Ishikawa (cell line): ENCODE results near the gene SHB.

Experiments
- CEBPB ChIP-seq: IDR thresholded peaks from 2 replicates; pipeline ENCODE4 v1.6.1; 2012
- CREB1 ChIP-seq: IDR thresholded peaks from 2 replicates; pipeline ENCODE4 v1.6.1; 2012; ENCODE audit warnings: low read depth
- EGR1 ChIP-seq: IDR thresholded peaks from 2 replicates; pipeline ENCODE4 v1.6.1; 2012
- EP300 ChIP-seq: IDR thresholded peaks from 2 replicates; pipeline ENCODE4 v1.6.1; 2012; ENCODE audit warnings: borderline replicate concordance
- FOXM1 ChIP-seq: IDR thresholded peaks from 2 replicates; pipeline ENCODE4 v1.6.1; 2012; ENCODE audit warnings: low read depth, borderline replicate concordance
- NFIC ChIP-seq: IDR thresholded peaks from 2 replicates; pipeline ENCODE4 v1.6.1; 2012
- RAD21 ChIP-seq: IDR thresholded peaks from 2 replicates; pipeline ENCODE4 v1.6.1; 2012; ENCODE audit warnings: low read depth
- TAF1 ChIP-seq: IDR thresholded peaks from 2 replicates; pipeline ENCODE4 v1.6.1; 2012; ENCODE audit warnings: low read depth, mild to moderate bottlenecking
- TCF12 ChIP-seq: IDR thresholded peaks from 2 replicates; pipeline ENCODE4 v1.6.1; 2012; ENCODE audit warnings: low read depth
- TEAD4 ChIP-seq: IDR thresholded peaks from 2 replicates; pipeline ENCODE4 v1.6.1; 2012
- YY1 ChIP-seq: IDR thresholded peaks from 2 replicates; pipeline ENCODE4 v1.6.1; 2012; ENCODE audit warnings: low read depth
- ZBTB7A ChIP-seq: IDR thresholded peaks from 2 replicates; pipeline ENCODE4 v1.6.1; 2012; ENCODE audit warnings: low read depth
- TF ChIP-seq, protein P1 (sequence below): IDR thresholded peaks from 2 replicates; pipeline ENCODE4 v1.6.1; 2012; ENCODE audit warnings: low read depth, mild to moderate bottlenecking
- TF ChIP-seq, protein P2 (sequence below): IDR thresholded peaks from 2 replicates; pipeline ENCODE4 v1.6.1; 2012
- TF ChIP-seq, protein P3 (sequence below): IDR thresholded peaks from 2 replicates; pipeline ENCODE4 v1.6.1; 2012

Gene SHB

DNA sequence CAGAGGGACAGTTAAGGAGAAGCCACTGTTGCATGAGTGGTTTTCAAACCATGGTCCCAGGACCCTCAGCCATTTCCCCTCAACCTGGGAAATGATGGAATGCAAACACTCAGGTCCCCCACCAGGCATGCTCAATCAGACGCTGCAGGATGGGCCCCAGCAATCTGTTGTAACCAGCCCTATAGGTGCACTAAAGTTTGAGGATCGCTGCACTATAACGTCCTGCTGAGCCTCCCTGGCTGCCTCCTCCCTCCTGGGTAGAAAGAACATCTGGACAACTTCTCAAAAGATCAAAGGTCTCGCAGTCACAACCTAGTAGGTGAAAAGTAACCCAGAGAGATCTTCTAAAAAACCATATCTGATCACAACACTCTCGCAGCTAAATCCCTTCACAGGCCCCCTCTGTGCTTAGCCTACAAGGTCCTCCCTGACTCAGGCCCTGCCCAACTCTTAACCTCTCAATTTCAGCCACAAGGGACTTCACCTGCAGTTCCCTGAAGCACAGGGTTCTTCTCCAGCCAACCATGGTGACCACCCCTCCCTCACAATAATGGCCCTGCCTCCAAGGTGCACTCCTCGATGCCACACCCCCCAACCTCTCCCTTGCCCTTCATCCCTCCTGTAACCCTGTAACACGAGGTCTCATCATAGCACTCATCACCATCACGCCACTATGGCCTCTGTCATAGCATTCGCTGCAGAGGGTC is 3.5 kb downstream of the SHB start:
- no peak for TF ChIP-seq FOXM1
- TF ChIP-seq, protein P1, sequence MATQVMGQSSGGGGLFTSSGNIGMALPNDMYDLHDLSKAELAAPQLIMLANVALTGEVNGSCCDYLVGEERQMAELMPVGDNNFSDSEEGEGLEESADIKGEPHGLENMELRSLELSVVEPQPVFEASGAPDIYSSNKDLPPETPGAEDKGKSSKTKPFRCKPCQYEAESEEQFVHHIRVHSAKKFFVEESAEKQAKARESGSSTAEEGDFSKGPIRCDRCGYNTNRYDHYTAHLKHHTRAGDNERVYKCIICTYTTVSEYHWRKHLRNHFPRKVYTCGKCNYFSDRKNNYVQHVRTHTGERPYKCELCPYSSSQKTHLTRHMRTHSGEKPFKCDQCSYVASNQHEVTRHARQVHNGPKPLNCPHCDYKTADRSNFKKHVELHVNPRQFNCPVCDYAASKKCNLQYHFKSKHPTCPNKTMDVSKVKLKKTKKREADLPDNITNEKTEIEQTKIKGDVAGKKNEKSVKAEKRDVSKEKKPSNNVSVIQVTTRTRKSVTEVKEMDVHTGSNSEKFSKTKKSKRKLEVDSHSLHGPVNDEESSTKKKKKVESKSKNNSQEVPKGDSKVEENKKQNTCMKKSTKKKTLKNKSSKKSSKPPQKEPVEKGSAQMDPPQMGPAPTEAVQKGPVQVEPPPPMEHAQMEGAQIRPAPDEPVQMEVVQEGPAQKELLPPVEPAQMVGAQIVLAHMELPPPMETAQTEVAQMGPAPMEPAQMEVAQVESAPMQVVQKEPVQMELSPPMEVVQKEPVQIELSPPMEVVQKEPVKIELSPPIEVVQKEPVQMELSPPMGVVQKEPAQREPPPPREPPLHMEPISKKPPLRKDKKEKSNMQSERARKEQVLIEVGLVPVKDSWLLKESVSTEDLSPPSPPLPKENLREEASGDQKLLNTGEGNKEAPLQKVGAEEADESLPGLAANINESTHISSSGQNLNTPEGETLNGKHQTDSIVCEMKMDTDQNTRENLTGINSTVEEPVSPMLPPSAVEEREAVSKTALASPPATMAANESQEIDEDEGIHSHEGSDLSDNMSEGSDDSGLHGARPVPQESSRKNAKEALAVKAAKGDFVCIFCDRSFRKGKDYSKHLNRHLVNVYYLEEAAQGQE: no peak
- TF ChIP-seq EP300: no peak
- TF ChIP-seq, protein P2, sequence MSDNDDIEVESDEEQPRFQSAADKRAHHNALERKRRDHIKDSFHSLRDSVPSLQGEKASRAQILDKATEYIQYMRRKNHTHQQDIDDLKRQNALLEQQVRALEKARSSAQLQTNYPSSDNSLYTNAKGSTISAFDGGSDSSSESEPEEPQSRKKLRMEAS: no peak
- TF ChIP-seq TEAD4: no peak
- TF ChIP-seq ZBTB7A: no peak
- TF ChIP-seq, protein P3, sequence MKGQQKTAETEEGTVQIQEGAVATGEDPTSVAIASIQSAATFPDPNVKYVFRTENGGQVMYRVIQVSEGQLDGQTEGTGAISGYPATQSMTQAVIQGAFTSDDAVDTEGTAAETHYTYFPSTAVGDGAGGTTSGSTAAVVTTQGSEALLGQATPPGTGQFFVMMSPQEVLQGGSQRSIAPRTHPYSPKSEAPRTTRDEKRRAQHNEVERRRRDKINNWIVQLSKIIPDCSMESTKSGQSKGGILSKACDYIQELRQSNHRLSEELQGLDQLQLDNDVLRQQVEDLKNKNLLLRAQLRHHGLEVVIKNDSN: no peak
- no peak for TF ChIP-seq YY1
- no peak for TF ChIP-seq EGR1
- TF ChIP-seq TCF12: no peak
- TF ChIP-seq TAF1: no peak
- TF ChIP-seq CREB1: no peak
- TF ChIP-seq RAD21: no peak
- no peak for TF ChIP-seq CEBPB
- no peak for TF ChIP-seq NFIC

DNA sequence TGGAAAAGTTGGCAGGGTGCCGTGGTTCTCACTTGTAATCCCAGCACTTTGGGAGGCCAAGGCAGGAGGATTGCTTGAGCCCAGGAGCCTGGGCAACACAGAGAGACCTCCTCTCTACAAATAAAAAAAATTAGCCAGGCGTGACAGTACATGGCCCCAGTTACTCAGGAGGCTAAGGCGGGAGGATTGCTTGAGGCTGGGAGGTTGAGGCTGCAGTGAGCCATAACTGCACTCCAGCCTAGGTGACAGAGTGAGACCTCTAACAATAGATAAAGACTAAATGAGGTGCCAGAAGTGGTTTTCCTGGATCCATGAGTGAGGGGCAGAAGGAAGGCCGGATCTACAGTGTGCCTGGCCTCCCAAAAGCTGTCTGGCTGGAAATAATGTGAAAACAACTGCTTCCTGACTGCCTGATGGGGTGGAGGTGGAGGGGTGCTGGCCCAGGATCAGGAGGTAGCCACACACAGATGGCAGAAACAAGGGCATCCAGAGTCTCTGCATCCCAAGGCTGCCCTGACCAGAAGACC is 4.1 kb downstream of the SHB start:
- TF ChIP-seq ZBTB7A (no peak), FOXM1 (no peak), TAF1 (no peak), NFIC (no peak)
- TF ChIP-seq, protein P1: no peak
- TF ChIP-seq, protein P2: no peak

- no peak for TF ChIP-seq TAF1
- TF ChIP-seq, protein P2: no peak
Measured at GRCh38 chr9:38063363-38063707, 5.7 kb downstream of the SHB start.

- TF ChIP-seq NFIC (no peak), YY1 (no peak), EGR1 (no peak), TAF1 (no peak), TCF12 (no peak), ZBTB7A (no peak), TEAD4 (no peak), RAD21 (no peak), FOXM1 (no peak), CREB1 (no peak), EP300 (no peak), CEBPB (no peak)
- TF ChIP-seq, protein P1: no peak
- TF ChIP-seq, protein P3: no peak
- TF ChIP-seq, protein P2: no peak
Measured at GRCh38 chr9:38062498-38063362, 6.3 kb downstream of the SHB start.
